Astrocyte (in vitro differentiated cells and primary cell): Measurements from ENCODE around the gene ARAP1.

Source experiments
- CTCF ChIP-seq: IDR thresholded peaks from 2 replicates; pipeline ENCODE4 v1.5.1; 2011; ENCODE audit warnings: low read depth, mild to moderate bottlenecking, inconsistent platforms, low read length, moderate library complexity; ENCODE audit not compliant: insufficient read depth
- EZH2 ChIP-seq: IDR thresholded peaks from 2 replicates; pipeline ENCODE4 v1.6.1; 2012; ENCODE audit warnings: mild to moderate bottlenecking, low read length, inconsistent platforms; ENCODE audit not compliant: insufficient read depth

DNA sequence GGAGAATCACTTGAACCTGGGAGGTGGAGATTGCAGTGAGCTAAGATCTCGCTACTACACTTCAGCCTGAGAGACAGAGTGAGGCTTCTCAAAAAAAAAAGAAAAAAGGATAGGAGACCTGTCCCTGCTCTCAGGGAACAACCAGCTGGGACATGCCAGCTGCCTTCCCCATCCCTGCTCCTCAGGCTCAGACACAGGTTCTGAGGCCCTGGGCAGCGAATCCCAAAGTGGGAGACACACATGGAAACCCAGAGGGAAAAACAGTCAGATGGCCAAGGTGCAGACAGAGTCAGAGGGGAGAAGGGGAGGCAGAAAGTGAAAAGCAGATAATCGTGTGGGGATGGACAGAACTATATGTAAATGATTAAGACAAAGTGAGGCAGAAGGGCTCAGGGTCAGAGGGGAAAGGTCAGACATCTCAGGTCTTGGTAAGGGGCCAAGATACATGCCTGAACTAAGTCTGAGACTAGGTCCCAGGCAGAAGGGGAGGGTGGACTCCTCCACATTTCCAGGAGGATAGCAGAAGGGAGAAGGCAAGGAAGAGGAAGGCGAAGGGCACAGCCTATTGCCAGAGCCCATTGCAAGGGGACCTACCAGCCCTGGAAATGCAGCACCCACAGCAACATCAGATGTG is 27.4 kb upstream of the ARAP1 start:
- no peak for TF ChIP-seq CTCF
- no peak for TF ChIP-seq EZH2
